ENCODE measurements around the gene CBX2.

Gene CBX2

DNA sequence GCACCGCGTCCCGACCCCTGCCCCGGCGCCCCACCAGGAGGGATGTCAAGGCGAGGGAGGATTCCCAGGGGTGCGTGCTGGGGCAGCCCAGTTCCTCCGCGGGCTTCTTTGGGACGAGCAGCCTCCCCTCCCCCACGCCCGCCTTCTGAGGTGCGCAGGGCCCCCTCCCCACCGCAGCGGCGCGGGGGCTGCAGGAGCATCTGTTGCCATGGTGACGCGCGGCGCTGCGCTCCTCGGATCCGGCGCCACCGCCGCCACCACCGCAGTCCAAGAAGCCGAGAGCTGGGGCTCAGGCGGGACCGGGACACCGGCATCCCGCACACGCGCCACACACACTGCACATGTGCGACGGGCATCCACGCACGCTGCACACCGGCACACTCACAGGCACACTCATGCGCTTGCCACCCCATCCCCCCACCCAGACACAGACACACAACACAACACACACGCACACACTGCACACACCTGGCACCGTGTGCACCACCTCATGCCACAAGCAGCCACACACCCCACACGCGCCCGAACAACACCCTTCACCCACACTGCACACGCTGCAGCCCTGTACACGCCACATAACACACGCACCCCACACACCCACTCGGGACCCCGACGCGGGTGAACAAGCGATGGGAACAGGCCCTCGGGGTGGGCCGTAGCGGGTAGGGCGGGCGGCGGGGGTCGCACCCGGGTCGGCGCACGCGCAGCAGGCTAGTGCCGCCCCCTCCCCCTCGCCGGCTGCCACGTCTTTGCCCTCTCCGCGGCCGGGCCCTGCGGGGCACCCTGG, 30.2 kb upstream of the CBX2 start:
- no peak for TF ChIP-seq TAF1 (IDR thresholded peaks at IDR 0.05; ENCODE audit: borderline replicate concordance, insufficient read depth, low read length)
- TF ChIP-seq POLR2AphosphoS5 (IDR thresholded peaks at IDR 0.05; ENCODE audit: low read depth, low read length) = no peak
- TF ChIP-seq FOXP2 (optimal IDR thresholded peaks at IDR 0.05; ENCODE audit: borderline replicate concordance, extremely low read depth, extremely low read length, insufficient read depth) = no peak
- TF ChIP-seq SIN3A (IDR thresholded peaks at IDR 0.05; ENCODE audit: borderline replicate concordance, insufficient read depth, low read length) = no peak
- TF ChIP-seq, protein P1, sequence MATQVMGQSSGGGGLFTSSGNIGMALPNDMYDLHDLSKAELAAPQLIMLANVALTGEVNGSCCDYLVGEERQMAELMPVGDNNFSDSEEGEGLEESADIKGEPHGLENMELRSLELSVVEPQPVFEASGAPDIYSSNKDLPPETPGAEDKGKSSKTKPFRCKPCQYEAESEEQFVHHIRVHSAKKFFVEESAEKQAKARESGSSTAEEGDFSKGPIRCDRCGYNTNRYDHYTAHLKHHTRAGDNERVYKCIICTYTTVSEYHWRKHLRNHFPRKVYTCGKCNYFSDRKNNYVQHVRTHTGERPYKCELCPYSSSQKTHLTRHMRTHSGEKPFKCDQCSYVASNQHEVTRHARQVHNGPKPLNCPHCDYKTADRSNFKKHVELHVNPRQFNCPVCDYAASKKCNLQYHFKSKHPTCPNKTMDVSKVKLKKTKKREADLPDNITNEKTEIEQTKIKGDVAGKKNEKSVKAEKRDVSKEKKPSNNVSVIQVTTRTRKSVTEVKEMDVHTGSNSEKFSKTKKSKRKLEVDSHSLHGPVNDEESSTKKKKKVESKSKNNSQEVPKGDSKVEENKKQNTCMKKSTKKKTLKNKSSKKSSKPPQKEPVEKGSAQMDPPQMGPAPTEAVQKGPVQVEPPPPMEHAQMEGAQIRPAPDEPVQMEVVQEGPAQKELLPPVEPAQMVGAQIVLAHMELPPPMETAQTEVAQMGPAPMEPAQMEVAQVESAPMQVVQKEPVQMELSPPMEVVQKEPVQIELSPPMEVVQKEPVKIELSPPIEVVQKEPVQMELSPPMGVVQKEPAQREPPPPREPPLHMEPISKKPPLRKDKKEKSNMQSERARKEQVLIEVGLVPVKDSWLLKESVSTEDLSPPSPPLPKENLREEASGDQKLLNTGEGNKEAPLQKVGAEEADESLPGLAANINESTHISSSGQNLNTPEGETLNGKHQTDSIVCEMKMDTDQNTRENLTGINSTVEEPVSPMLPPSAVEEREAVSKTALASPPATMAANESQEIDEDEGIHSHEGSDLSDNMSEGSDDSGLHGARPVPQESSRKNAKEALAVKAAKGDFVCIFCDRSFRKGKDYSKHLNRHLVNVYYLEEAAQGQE (IDR thresholded peaks at IDR 0.05; ENCODE audit: insufficient read depth in 1 of 2, low read depth in 2 of 2, low read length in 2 of 2) = no peak

DNA sequence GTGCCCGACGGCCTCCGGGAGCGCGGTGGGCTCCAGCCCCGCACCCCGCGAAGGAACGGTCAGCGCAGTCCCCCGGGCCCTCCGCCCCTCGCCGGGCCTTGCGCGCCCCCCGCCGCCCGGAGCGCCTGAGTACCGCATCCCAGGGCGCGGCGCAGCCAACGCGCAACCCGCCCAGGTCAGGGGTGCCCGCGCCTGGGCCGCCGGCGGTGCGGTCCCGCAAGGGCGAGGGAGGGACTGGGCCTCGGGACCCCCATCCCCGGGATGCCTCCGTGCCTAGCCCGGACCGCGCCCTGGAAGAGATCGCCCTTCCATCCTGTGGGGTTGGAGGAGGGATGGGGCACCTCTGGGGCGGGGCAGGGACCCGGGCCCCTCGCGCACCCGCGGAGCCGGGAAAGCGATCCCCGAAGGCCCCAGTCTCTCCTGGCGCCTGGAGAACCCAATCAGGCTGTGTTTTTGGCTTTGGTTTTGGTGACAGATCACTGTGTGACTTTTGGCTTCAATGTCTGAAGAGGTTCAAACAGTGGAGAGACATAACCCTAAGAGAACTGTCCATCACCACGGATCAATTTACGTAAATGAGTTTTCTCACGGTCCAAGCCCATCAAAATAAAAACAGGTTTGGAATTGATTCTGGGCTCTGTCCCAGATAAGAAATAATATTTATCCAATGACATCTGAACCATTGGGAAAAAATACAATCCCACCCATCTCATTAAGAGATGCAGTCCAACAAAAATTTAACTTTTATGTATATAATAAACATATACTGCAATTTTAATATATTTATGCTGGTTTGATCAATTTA, 29.5 kb upstream of the CBX2 start:
- TF ChIP-seq FOXP2 (optimal IDR thresholded peaks at IDR 0.05; ENCODE audit: borderline replicate concordance, extremely low read depth, extremely low read length, insufficient read depth) = no peak
- TF ChIP-seq TAF1 (IDR thresholded peaks at IDR 0.05; ENCODE audit: borderline replicate concordance, insufficient read depth, low read length) = no peak
- TF ChIP-seq POLR2AphosphoS5 (IDR thresholded peaks at IDR 0.05; ENCODE audit: low read depth, low read length) = no peak
- TF ChIP-seq, protein P1 (IDR thresholded peaks at IDR 0.05; ENCODE audit: insufficient read depth in 1 of 2, low read depth in 2 of 2, low read length in 2 of 2) = no peak
- no peak for TF ChIP-seq SIN3A (IDR thresholded peaks at IDR 0.05; ENCODE audit: borderline replicate concordance, insufficient read depth, low read length)

DNA sequence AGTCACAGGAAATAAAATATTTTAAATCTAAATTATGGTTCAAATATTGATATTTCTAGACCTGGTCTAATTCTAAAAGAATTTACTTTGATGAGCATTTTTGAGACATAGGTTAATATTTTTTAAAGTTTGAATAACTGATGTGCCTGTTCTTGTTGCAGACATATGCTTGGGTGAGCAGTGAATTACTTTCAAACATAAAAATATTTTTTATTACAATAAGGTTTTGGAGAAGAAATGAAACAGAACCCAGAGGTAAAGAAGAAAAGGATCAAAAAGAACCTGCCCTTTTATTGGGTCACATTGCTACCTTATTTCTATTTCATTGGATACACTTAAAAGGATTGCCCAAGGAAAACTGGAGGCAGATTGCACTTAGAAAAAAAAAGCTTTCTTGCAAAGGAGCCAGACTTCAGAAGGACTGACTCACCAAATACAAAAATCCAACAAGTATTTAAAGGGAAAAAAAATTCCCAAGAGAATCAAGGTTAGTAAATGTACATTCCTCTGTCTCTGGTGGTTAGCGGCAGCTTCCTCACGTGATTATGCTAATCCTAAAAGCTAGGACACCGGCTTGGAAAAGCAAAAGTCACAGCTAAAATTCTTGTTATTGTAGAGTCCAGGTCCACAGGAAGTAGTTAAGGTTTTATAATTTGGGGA, 28.7 kb upstream of the CBX2 start:
- TF ChIP-seq SIN3A (IDR thresholded peaks at IDR 0.05; ENCODE audit: borderline replicate concordance, insufficient read depth, low read length) (no peak), POLR2AphosphoS5 (IDR thresholded peaks at IDR 0.05; ENCODE audit: low read depth, low read length) (no peak), TAF1 (IDR thresholded peaks at IDR 0.05; ENCODE audit: borderline replicate concordance, insufficient read depth, low read length) (no peak), FOXP2 (optimal IDR thresholded peaks at IDR 0.05; ENCODE audit: borderline replicate concordance, extremely low read depth, extremely low read length, insufficient read depth) (no peak)
- TF ChIP-seq, protein P1 (IDR thresholded peaks at IDR 0.05; ENCODE audit: insufficient read depth in 1 of 2, low read depth in 2 of 2, low read length in 2 of 2) = no peak

DNA sequence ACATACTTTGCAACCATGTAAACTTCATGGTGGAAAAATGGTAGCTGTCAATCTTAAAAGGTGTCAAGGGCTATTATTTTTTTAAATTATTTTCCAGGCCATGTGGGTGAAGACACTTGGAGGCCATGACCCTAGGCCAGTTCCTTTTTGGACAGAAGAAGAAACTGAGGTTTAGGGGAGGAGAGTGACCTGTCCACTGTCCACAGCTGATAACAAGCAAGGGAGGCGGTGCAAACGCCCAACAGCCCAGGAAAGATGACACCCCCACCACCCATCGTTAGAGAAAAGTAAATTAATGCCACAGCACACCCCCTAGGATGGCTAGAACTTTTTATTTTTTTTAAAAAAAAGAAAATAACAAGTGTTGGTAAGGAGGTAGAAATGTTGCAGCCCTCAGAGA, 28.0 kb upstream of the CBX2 start:
- TF ChIP-seq FOXP2 (optimal IDR thresholded peaks at IDR 0.05; ENCODE audit: borderline replicate concordance, extremely low read depth, extremely low read length, insufficient read depth) = no peak
- no peak for TF ChIP-seq TAF1 (IDR thresholded peaks at IDR 0.05; ENCODE audit: borderline replicate concordance, insufficient read depth, low read length)
- TF ChIP-seq POLR2AphosphoS5 (IDR thresholded peaks at IDR 0.05; ENCODE audit: low read depth, low read length) = no peak
